Stimulated activated effector memory CD8-positive, alpha-beta T cell treated with anti-CD3 and anti-CD28 coated beads, Interleukin-12 subunit alpha, Interleukin-12 subunit beta, amount 100 ng/mL, for 72 hours (primary cell): ENCODE measurements around the gene MYORG.

Experiments
- ATAC-seq: fragments of 150-1000 bp; cut with Tn5 transposase; 2 replicates; pipeline ENCODE4 v1.10.0; 2021
- DNase-seq, 2 donors: peaks; one replicate each; pipeline ENCODE4 v3.0.0; 2021 to 2022; ENCODE audit warnings: low spot score in 2 of 2
- H3K27ac Mint-ChIP-seq: one replicate; pipeline ENCODE4 v1.8.0; 2022; ENCODE audit warnings: mild to moderate bottlenecking, mixed read lengths
- H3K36me3 Mint-ChIP-seq: one replicate; pipeline ENCODE4 v1.8.0; 2022; ENCODE audit warnings: mild to moderate bottlenecking, mixed read lengths
- H3K4me1 Mint-ChIP-seq: one replicate; pipeline ENCODE4 v1.8.0; 2022; ENCODE audit warnings: mixed read lengths
- H3K4me3 Mint-ChIP-seq: one replicate; pipeline ENCODE4 v1.8.0; 2022; ENCODE audit warnings: mild to moderate bottlenecking, mixed read lengths
- H3K9me3 Mint-ChIP-seq: one replicate; pipeline ENCODE4 v1.8.0; 2022; ENCODE audit warnings: mixed read lengths

Gene MYORG

DNA sequence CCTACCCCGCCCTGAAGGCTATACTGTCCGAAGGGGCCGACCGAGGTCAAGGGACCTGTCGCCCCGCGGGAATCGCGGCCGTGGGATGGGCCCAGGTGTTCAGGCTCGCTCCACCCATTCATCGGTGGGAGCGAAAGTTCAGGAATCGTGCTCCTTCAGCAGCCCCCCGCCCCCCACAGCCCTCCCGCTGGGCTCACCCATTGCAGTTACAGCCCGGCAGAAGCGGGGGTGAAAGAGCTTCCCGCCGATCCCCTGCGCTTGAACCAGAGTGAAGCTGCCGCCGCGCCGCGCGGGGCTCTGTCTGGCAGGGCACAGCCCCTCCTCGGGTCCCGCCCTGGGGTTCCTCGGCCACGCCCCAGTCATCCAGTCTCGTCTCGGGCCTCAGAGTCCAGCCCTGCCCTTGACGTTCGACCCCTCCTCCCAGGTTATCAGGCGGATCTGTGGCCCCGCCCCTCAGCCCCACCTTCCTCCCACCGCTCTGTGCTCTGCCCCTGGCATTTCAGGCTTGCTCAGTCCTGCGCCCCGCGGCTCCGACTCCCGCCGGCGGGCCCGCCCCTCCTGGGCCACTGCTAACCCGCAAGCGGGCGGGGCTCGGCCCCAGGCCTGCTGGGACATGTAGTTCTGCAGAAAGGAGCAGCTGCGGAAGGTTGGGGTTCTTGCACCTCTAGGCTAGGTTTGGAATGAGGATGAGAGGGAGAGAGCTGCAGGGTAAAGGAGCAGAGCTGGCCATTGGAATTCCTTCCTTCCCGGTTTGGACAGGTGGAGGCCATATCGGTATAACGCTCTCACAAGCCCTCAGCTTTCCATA lies at the start of gene MYORG:
MYORG (minus strand) TSS at position 303 of the 808 bp plus-strand sequence. CDS start 3,955 bp downstream, outside the sequence.
- H3K36me3 Mint-ChIP-seq, result no peaks in the 10 kb centered on the region
- peaks cover 47% of the 10 kb centered on the region for H3K4me1 Mint-ChIP-seq

DNA sequence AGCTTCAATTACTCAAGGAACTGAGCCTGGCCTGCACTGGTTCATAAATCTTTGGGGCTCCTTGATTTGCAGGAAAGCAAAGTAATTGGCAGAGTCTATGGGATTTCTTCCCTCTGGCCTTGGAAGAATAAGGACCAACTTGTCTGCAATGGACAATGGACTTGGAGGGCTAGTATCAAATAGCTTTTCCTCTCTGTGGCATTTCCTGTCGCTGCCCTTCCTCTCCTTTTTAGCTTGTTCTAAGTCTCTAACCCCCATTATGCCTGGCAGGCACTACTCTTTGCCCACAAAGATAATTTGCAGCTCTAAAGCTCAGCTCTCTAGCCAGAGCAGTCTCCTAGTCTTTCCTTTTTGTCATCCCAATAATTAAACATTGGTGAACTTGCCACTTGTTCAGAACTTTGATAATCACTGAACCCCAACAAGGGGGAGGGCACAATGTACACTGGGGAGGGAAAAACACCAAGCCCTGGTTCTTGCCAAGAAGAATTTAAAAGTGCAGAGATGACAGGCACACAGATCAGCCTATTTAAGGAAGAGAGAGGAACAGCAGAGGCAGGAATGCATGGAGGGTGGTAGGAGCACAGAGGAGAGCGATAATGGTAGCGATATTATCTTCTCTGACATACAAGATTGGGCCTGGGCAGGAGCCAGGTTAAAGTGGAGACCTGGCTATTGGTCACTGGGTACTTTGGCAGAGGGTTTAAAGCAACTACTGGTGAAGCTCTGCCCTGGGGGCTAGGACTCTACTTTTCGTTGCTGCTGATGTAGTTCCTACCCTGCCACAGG lies 43.2 kb upstream of the MYORG start:
- no peak overlapping the region for H3K27ac Mint-ChIP-seq
- peaks cover 6% of the 10 kb centered on the region for H3K4me1 Mint-ChIP-seq
- H3K9me3 Mint-ChIP-seq, result no peaks in the 10 kb centered on the region
- DNase-seq, result no peak
- ATAC-seq, result no peak
- no peak overlapping the region for H3K4me3 Mint-ChIP-seq
- H3K36me3 Mint-ChIP-seq, result peaks cover 6% of the 10 kb centered on the region

More for the DNA sequence above, at the start of gene MYORG:
- Mint-ChIP-seq H3K27ac (peak within 1 kb of the TSS; percentile 21), H3K9me3 (no peaks in the 10 kb centered on the region), H3K4me3 (peak within 1 kb of the TSS; percentile 83)
- DNase-seq (peak; percentile 88 to 99), ATAC-seq (peak; percentile 90)

DNA sequence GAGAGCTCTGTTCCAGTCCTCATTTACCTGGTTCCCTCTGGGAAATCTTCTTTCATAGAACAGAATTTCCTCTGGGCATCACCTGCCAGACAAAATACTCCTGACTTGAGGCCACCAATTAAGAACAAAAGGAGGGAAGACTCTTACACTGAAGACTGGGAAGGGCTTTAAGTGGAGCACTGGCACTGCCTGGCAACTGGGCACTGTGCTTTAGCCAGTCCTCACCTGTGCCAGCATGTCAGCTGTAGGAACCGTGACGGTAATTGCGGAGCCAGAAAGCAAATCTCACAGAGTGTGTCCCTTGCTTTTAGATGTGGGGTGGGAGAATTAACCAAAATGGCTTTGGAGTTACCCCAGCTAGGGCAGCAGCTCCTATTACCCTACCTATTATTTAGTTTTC lies 41.0 kb upstream of the MYORG start:
- DNase-seq, result no peak
- peaks cover 6% of the 10 kb centered on the region for H3K4me1 Mint-ChIP-seq
- H3K36me3 Mint-ChIP-seq, result peaks cover 6% of the 10 kb centered on the region
- no peak overlapping the region for H3K4me3 Mint-ChIP-seq
- H3K27ac Mint-ChIP-seq, result no peak overlapping the region
- no peaks in the 10 kb centered on the region for H3K9me3 Mint-ChIP-seq
- no peak for ATAC-seq

DNA sequence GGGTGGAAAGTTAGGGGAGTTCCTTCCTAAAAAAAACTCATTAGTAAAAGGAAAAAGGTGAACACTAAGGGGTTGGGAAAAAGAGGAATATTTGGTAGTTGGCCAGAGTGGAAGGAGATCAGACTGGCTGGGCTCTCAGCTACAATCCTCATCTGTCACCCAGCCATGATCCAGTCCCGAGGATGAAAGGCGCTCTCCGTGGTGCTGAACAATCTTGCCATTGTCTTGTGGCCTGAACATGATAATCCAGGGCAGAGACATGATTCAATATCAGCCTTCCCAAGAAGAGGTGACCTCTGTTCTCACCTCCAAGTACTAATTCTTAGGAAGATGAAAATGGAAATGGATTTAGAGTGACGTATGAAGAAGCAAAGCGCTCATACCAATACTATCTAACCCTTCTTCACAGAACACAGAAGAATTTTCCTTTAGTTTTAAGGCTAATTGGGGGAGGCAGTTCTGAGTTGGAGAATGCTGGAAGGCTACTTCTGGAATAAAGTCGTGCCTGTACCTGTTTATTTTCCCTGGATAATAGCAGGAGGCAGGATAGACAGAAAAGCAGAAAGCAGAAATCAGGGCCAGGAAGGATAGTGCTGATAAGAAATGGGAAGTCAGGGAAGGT lies 36.6 kb upstream of the MYORG start:
- Mint-ChIP-seq H3K36me3 (peaks cover 6% of the 10 kb centered on the region), H3K27ac (no peak overlapping the region), H3K4me1 (no peaks in the 10 kb centered on the region), H3K9me3 (no peaks in the 10 kb centered on the region), H3K4me3 (no peak overlapping the region)
- ATAC-seq (no peak), DNase-seq (no peak)

DNA sequence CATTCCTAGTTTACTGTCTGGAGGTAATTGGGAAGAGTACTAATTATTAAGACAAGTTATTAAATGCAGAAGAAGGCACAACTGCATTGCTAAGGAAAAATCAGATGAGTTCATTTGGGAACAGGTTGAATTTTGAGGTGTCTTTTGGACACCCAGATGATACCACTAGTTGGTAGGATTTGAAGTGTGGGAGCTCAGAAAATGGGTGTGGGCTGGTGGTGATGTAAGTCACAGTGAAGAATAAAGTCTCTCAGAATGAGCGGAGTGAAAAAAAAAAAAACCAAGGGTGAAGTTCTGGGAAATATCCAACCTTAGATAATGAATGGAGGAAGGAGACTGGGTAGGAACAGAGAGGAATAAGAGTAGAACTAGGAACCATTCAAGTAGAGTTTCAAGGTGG lies 35.6 kb upstream of the MYORG start:
- Mint-ChIP-seq H3K36me3 (peaks cover 6% of the 10 kb centered on the region), H3K4me1 (no peaks in the 10 kb centered on the region), H3K27ac (no peak overlapping the region), H3K9me3 (no peaks in the 10 kb centered on the region), H3K4me3 (no peak overlapping the region)
- DNase-seq (no peak), ATAC-seq (no peak)

DNA sequence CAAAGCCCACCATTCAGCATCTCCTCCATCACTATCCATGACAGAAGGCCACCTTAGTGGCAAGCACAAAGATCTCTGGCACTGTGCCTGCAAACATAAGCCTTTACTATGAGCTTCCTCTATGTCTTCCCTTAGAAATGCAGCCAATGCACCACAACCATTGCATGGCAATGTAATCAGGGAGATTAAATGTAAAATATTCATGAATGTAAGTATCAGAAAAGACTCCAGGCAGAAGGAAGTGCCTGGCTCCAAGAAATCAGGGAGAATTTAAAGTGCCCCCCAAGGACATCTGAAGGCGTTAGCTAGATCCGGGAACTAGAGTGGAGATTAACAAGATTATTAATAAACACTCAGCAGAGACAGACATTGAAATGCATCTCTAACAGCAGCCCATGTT lies 32.5 kb upstream of the MYORG start:
- no peak for DNase-seq

DNA sequence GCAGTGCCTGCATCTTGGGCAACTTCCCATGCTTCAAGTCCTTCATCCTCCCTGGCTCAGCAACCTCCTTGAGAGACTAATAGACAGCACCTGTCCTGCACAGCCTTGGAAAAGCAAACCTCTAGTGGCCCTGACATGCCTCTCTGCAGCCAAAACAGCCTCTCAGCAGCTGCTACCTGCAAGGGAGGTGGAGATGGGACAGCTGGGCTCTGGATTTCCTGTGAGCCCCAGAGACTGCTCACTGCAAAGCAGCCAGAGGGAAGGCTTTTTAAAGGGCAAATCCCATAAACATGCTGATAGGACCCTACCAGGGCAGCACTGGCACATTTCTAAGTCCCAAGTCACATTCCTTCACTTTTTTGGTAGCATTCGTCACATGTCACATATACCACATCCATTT lies 31.5 kb upstream of the MYORG start:
- no peak for ATAC-seq

More for the DNA sequence above, 32.5 kb upstream of the MYORG start:
- H3K27ac Mint-ChIP-seq, result no peak overlapping the region
- no peaks in the 10 kb centered on the region for H3K4me1 Mint-ChIP-seq
- H3K4me3 Mint-ChIP-seq, result no peak overlapping the region
- H3K36me3 Mint-ChIP-seq, result no peaks in the 10 kb centered on the region
- ATAC-seq, result no peak
- H3K9me3 Mint-ChIP-seq, result no peaks in the 10 kb centered on the region

DNA sequence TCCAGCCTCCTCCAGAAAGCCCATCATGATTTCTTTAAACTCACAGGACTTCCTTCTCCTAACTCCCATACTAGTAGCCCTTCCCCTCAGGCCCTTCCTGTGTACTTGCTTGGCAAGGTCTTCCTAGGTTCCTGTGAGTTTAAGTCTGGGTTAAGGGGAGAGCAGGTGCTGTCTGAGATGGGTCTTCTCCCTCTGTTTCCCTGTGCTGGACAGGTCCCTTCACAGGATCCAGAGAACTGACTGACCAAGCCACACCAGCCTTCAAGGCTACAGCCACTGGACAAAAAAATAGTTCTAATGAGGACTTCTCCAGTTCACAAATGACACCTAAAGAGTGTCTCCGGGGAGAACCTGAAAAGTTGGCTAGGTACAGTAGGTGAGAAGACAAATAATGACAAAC lies 29.5 kb upstream of the MYORG start:
- DNase-seq (no peak), ATAC-seq (no peak)
- Mint-ChIP-seq H3K9me3 (no peaks in the 10 kb centered on the region), H3K4me3 (no peak overlapping the region), H3K36me3 (peaks cover 7% of the 10 kb centered on the region), H3K27ac (no peak overlapping the region), H3K4me1 (no peaks in the 10 kb centered on the region)

More for the DNA sequence above, 31.5 kb upstream of the MYORG start:
- DNase-seq, result no peak
- Mint-ChIP-seq H3K27ac (no peak overlapping the region), H3K4me3 (no peak overlapping the region), H3K9me3 (no peaks in the 10 kb centered on the region), H3K4me1 (no peaks in the 10 kb centered on the region), H3K36me3 (no peaks in the 10 kb centered on the region)

DNA sequence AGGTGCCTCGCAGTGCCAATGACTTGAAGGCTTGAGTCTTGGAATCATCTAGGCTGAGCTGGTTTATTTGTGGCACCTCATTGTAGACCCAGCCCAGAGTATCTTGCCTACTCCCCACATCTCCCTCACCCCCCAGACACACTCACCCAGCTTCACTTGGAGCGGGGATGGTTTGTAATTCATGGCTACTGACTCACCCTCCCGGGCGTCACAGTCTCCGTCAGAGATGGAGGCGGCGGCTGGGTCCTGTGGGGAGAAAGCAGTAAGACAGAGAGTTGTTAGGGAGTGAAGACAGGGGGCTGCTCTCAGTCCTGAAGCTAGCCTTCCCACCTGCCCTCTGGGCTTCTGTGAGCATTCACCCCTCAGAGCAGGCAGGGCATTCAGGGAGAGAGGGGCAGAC lies 29.0 kb upstream of the MYORG start:
- Mint-ChIP-seq H3K27ac (no peak overlapping the region), H3K4me1 (no peaks in the 10 kb centered on the region), H3K4me3 (no peak overlapping the region), H3K9me3 (no peaks in the 10 kb centered on the region), H3K36me3 (peaks cover 7% of the 10 kb centered on the region)
- DNase-seq (no peak), ATAC-seq (no peak)

DNA sequence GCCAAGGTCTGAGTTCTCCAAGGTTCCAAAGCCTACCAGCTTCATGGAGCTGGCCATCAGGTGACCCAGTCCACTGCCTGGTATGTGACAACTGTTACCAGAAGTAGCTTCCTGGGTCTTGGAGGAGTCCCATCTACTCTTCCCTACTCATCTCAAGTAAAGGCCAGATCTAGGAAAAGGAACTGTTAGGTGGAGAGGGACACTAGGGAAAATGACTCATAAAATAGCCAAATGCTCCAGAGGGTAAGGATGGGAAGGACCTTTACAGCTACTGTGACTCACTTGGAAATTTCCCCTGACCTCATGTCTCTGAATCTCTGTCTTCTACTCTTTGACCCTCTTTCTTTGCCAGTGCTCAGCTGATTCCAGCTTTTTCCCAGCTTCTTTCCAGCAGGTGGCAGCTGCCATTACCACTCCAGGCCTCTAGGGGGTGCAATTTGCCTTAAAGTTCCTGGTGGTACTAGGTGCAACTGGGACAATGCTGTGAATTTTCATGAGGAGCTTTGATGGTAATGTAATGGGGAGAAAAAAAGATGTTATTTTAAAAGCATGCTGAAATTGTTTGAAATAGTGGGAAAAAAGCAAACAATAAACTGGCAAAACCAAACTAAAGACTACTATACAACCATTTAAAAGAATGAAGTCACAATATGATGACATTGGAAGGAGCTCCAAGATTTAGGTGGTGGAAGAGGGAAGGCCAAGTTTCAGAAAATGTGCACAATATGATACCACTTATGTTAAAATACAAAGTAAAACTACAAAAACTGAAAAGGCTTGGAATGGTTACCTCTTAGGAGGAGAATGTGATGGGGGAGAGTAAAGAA lies 27.1 kb upstream of the MYORG start:
- ATAC-seq (no peak), DNase-seq (peak; percentile 43 to 67)
- no peak overlapping the region for H3K4me3 Mint-ChIP-seq
- H3K27ac Mint-ChIP-seq, result no peak overlapping the region
- no peaks in the 10 kb centered on the region for H3K4me1 Mint-ChIP-seq
- H3K9me3 Mint-ChIP-seq, result no peaks in the 10 kb centered on the region
- H3K36me3 Mint-ChIP-seq, result peaks cover 7% of the 10 kb centered on the region

DNA sequence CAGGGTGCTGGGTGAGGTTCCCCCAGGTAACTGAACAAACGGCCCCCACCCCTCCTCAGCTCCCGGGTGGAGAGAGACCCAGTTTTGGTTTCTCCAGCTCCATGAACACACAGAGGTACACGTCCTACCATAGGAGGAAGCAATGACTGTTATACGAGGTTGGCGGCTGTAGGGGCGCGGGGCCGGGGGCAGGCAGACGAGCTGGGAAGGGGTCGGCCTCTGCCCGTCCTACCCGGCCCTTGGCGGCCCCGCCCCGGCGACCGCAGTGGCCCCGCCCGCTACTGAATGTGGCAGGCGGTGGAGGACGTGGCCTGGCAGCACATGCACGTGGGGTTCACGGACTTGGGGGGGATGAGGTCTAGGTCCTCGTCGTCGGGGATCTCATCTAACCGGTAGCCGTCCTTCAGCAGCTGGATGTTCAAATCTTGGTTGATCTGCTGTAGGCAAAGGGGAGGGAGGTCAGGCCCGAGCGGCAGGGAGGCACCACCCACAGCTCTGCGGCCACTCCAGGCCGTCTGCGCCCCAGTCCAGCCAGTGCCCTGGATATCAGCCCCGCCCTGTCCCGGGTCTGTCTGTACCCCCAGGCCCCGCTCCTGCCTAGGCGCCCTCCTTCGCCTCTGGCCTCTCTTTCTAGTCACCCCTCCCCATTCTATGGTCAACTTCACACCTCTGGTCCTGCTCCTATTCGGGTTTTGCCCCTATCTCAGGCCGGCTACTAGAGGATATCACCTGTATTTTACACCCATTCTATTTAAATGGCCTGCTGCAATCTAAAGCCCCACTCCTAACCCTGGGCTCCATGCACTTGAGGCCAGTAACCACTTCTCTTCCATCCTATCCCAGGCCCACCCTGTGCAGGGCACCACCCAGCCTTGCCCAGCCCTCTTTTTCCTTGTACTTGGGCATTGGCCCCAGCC lies 24.2 kb upstream of the MYORG start:
- H3K4me1 Mint-ChIP-seq, result no peaks in the 10 kb centered on the region
- no peaks in the 10 kb centered on the region for H3K9me3 Mint-ChIP-seq
- H3K4me3 Mint-ChIP-seq, result no peak overlapping the region
- no peak overlapping the region for H3K27ac Mint-ChIP-seq
- DNase-seq (no peak), ATAC-seq (no peak)
- peaks cover 7% of the 10 kb centered on the region for H3K36me3 Mint-ChIP-seq

DNA sequence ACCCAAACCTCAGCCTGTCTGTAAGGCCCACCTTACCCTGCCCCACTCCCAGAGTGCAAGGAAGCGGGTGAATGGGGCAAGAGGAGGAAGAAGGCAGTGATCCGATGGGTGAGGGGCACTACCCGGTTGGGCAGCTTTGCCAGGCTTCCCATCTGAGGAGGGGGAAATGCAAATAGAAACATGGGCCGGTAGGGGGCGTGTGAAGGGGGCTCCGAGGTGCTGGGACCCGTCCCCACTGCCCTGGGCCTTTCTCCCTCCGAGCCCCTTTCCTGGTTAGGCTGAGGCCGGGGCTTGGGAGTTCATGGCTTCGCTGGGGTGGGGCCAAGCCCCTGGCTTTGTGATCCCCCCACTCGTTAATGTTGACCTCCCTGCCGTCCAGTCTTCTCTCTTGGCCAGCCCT lies 23.6 kb upstream of the MYORG start:
- Mint-ChIP-seq H3K27ac (no peak overlapping the region), H3K9me3 (no peaks in the 10 kb centered on the region), H3K36me3 (peaks cover 7% of the 10 kb centered on the region), H3K4me3 (no peak overlapping the region), H3K4me1 (no peaks in the 10 kb centered on the region)
- DNase-seq, result no peak
- no peak for ATAC-seq

DNA sequence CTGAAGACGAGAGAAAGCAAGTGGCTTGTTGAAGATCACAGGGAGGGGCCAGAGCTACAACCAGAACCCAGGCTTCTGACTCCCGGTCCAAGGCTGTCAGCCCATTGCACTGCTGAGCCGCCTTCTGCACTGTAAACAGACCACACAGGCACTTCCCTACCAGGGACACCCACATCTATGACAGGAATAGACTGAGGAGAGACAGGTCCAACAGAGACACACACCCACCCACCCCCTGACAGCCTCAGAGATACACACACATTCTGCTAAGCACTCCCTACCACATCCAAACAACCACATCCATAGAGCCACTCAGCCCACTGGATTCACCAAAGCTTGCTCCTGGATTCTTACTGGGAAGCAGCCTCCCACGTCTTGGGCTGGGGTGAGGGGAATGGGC lies 23.0 kb upstream of the MYORG start:
- Mint-ChIP-seq H3K9me3 (no peaks in the 10 kb centered on the region), H3K4me1 (no peaks in the 10 kb centered on the region), H3K4me3 (no peak overlapping the region), H3K27ac (no peak overlapping the region), H3K36me3 (peaks cover 7% of the 10 kb centered on the region)
- ATAC-seq, result no peak
- no peak for DNase-seq

DNA sequence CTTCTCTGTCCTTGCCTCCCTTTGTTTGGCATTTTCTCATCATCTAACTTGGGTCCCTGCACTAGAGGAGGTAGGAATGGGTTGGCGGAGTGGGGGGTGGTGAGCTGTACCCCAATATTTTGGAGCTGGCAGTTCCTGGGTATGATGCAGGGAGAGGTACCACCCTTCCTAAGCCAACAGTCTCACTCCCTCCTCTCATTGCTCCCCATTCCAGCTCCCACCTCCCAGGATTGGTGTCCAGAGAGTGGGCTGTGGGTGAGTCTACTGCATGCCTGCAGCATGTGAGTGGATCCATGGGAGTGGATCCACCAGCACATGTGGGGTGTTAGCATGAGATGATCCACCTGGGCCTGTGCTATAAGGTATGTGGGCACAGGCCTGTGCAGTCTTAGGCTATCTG lies 22.2 kb upstream of the MYORG start:
- DNase-seq (no peak), ATAC-seq (no peak)
- no peaks in the 10 kb centered on the region for H3K9me3 Mint-ChIP-seq
- no peaks in the 10 kb centered on the region for H3K4me1 Mint-ChIP-seq
- peaks cover 7% of the 10 kb centered on the region for H3K36me3 Mint-ChIP-seq
- no peak overlapping the region for H3K27ac Mint-ChIP-seq
- H3K4me3 Mint-ChIP-seq, result no peak overlapping the region
